Testis (tissue), 3 donors: ENCODE measurements around the gene SIMC1. TPM values are rescaled to one million over a fixed set of nuclear protein-coding genes. Genes with fewer than 3 reads are reported as not detected.

Experiments used
- DNase-seq: peaks from one replicate; pipeline ENCODE4 v3.0.0-alpha.2; 2019
- H3K27ac ChIP-seq, 2 donors: fragments of 200-600 bp; sonication (generic); one replicate each; pipeline ENCODE4 v1.5.1; 2019
- H3K27me3 ChIP-seq: fragments of 200-600 bp; sonication (generic); one replicate; pipeline ENCODE4 v1.5.1; 2019
- H3K36me3 ChIP-seq: fragments of 200-600 bp; sonication (generic); one replicate; pipeline ENCODE4 v1.5.1; 2017; ENCODE audit warnings: low read depth; ENCODE audit errors: missing control alignments
- H3K4me1 ChIP-seq: fragments of 200-600 bp; sonication (generic); one replicate; pipeline ENCODE4 v1.5.1; 2019
- H3K4me3 ChIP-seq, 2 donors: fragments of 200-600 bp; sonication (generic); one replicate each; pipeline ENCODE4 v1.5.1; 2017 to 2019
- H3K9me3 ChIP-seq: fragments of 200-600 bp; sonication (generic); one replicate; pipeline ENCODE4 v1.5.1; 2017
- POLR2A ChIP-seq: fragments of 450-650 bp; IDR thresholded peaks from one replicate; pipeline ENCODE4 v1.6.1; 2017; ENCODE audit warnings: antibody characterized with exemption, mild to moderate bottlenecking, moderate library complexity
- WGBS, 2 donors: methylation state at CpG; one replicate each; pipeline ENCODE4 v1.1.5; 2018; 5-methylcytosine and 5-hydroxymethylcytosine counted together
- intact Hi-C: fragments of 100-400 bp; cut with DNase I; formaldehyde crosslinking; loops from one replicate; pipeline ENCODE4 v1.15.1; 2023; ENCODE audit warnings: low total_unique reads
- polyA plus RNA-seq: library from polyadenylated mRNA; stranded (reverse); fragments of 350-450 nt; fragmentation: Illumina TruSeq; extraction: RNeasy Lipid Tissue Mini Kit (QIAGEN cat#74804); gene quantifications from one replicate; pipeline ENCODE4 v1.2.3, GENCODE V29; 2014; ENCODE audit warnings: low read depth, low replicate concordance; ENCODE audit not compliant: insufficient read depth
- total RNA-seq, 2 donors: library from RNA; depleted of rRNA; stranded (reverse); fragments of >200 nt; gene quantifications; one replicate each; pipeline ENCODE4 v1.2.3, GENCODE V29; 2016
- TF ChIP-seq, protein P1 (sequence below), 3 experiments: fragments of 450-650 bp in 2 of 3; fragments of 200-600 bp in 1 of 3; sonication (generic) in 1 of 3; IDR thresholded peaks; one replicate each; pipeline ENCODE4 v1.5.1; 2016 to 2019; ENCODE audit warnings: antibody characterized with exemption in 3 of 3, mild to moderate bottlenecking in 2 of 3, moderate library complexity in 1 of 3

SIMC1 gene
- total and polyA plus RNA-seq, 3 donors from 2014 or later, result 97.9 to 119 (median 106) TPM

DNA sequence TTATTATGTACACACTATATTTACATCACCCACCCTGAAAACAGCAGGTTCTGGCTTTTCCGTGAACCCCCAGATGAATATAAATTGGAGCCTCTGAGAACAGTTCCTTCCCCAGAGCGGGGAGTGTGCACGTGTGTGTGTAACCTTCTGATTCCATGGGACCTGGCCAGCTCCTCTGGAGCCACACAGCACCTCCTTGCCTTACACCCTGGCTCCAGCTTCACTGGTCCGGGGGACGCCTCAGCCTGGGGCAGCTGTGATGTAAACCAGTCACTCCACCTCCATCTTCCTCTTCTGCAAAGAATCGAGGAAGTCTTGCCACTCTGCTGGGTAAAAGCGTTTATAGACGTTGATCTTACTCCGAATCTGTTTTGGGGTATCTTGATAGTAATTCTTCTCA is 145.7 kb downstream of the SIMC1 start:
- WGBS, 2 donors, result 79 to 84% methylated on average over 9 of the region's 9 CpGs
- peaks cover 10% of the 10 kb centered on the region for H3K4me1 ChIP-seq
- H3K27ac ChIP-seq, result no peak overlapping the region
- no peaks in the 10 kb centered on the region for H3K9me3 ChIP-seq
- H3K4me3 ChIP-seq, result no peak overlapping the region
- no peaks in the 10 kb centered on the region for H3K36me3 ChIP-seq
- no peaks in the 10 kb centered on the region for H3K27me3 ChIP-seq
- no peak for DNase-seq
- TF ChIP-seq POLR2A, result no peak
- TF ChIP-seq, protein P1, sequence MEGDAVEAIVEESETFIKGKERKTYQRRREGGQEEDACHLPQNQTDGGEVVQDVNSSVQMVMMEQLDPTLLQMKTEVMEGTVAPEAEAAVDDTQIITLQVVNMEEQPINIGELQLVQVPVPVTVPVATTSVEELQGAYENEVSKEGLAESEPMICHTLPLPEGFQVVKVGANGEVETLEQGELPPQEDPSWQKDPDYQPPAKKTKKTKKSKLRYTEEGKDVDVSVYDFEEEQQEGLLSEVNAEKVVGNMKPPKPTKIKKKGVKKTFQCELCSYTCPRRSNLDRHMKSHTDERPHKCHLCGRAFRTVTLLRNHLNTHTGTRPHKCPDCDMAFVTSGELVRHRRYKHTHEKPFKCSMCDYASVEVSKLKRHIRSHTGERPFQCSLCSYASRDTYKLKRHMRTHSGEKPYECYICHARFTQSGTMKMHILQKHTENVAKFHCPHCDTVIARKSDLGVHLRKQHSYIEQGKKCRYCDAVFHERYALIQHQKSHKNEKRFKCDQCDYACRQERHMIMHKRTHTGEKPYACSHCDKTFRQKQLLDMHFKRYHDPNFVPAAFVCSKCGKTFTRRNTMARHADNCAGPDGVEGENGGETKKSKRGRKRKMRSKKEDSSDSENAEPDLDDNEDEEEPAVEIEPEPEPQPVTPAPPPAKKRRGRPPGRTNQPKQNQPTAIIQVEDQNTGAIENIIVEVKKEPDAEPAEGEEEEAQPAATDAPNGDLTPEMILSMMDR (IDR thresholded peaks at IDR 0.05), result no peak
- intact Hi-C loops, result no loop called here

GRCh38 chr5:176384366-176384930 is 146.2 kb downstream of the SIMC1 start:
- H3K27ac ChIP-seq, result no peak overlapping the region
- H3K36me3 ChIP-seq, result no peaks in the 10 kb centered on the region
- H3K4me3 ChIP-seq, result no peak overlapping the region
- WGBS, 2 donors, result 88 to 89% methylated on average over 5 to 8 of the region's 8 CpGs
- intact Hi-C loops, result no loop called here
- TF ChIP-seq, protein P1 (IDR thresholded peaks at IDR 0.05), result no peak
- TF ChIP-seq POLR2A, result no peak
- no peaks in the 10 kb centered on the region for H3K9me3 ChIP-seq
- DNase-seq, result no peak
- no peaks in the 10 kb centered on the region for H3K27me3 ChIP-seq
- H3K4me1 ChIP-seq, result peaks cover 10% of the 10 kb centered on the region

GRCh38 chr5:176384991-176385390 is 146.8 kb downstream of the SIMC1 start:
- Histone ChIP-seq H3K9me3 (no peaks in the 10 kb centered on the region), H3K27me3 (no peaks in the 10 kb centered on the region), H3K4me1 (peaks cover 13% of the 10 kb centered on the region), H3K4me3 (no peak overlapping the region), H3K36me3 (no peaks in the 10 kb centered on the region), H3K27ac (no peak overlapping the region)
- TF ChIP-seq, protein P1 (IDR thresholded peaks at IDR 0.05), result no peak
- no peak for TF ChIP-seq POLR2A
- 91 to 93% methylated on average over 11 to 12 of the region's 12 CpGs for WGBS, 2 donors
- intact Hi-C loops, result no loop called here
- DNase-seq, result no peak

- H3K36me3 ChIP-seq, result no peaks in the 10 kb centered on the region
- intact Hi-C loops, result no loop called here
- peaks cover 13% of the 10 kb centered on the region for H3K4me1 ChIP-seq
- H3K9me3 ChIP-seq, result no peaks in the 10 kb centered on the region
- no peaks in the 10 kb centered on the region for H3K27me3 ChIP-seq
- no peak for DNase-seq
- WGBS, 2 donors, result 77 to 100% methylated on average over 1 of the region's 1 CpG
- TF ChIP-seq, protein P1 (IDR thresholded peaks at IDR 0.05), result no peak
- no peak for TF ChIP-seq POLR2A
- H3K27ac ChIP-seq, result no peak overlapping the region
- no peak overlapping the region for H3K4me3 ChIP-seq
Observed at GRCh38 chr5:176386491-176386890, 148.3 kb downstream of the SIMC1 start.

- peak overlapping the region in 1 of 2 donors; percentile 89 for H3K27ac ChIP-seq
Observed at GRCh38 chr5:176387384-176387925, 149.2 kb downstream of the SIMC1 start.

More at GRCh38 chr5:176387384-176387925, 149.2 kb downstream of the SIMC1 start:
- peaks cover 13% of the 10 kb centered on the region for H3K4me1 ChIP-seq
- DNase-seq, result no peak
- intact Hi-C loops, result no loop called here
- peak overlapping the region; percentile 73 to 74 for H3K4me3 ChIP-seq
- no peaks in the 10 kb centered on the region for H3K36me3 ChIP-seq
- H3K9me3 ChIP-seq, result no peaks in the 10 kb centered on the region
- no peak for TF ChIP-seq POLR2A
- TF ChIP-seq, protein P1 (IDR thresholded peaks at IDR 0.05), result no peak
- 21 to 38% methylated on average over 7 to 8 of the region's 8 CpGs for WGBS, 2 donors
- H3K27me3 ChIP-seq, result no peaks in the 10 kb centered on the region
